ENCODE measurements around the gene CENPH.
"Not testable (repeated sequence)": the region's sequence is repeated elsewhere in the genome, so short reads cannot be mapped to it uniquely, and the experiment has no call there.

The CENPH gene, protein sequence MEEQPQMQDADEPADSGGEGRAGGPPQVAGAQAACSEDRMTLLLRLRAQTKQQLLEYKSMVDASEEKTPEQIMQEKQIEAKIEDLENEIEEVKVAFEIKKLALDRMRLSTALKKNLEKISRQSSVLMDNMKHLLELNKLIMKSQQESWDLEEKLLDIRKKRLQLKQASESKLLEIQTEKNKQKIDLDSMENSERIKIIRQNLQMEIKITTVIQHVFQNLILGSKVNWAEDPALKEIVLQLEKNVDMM

DNA sequence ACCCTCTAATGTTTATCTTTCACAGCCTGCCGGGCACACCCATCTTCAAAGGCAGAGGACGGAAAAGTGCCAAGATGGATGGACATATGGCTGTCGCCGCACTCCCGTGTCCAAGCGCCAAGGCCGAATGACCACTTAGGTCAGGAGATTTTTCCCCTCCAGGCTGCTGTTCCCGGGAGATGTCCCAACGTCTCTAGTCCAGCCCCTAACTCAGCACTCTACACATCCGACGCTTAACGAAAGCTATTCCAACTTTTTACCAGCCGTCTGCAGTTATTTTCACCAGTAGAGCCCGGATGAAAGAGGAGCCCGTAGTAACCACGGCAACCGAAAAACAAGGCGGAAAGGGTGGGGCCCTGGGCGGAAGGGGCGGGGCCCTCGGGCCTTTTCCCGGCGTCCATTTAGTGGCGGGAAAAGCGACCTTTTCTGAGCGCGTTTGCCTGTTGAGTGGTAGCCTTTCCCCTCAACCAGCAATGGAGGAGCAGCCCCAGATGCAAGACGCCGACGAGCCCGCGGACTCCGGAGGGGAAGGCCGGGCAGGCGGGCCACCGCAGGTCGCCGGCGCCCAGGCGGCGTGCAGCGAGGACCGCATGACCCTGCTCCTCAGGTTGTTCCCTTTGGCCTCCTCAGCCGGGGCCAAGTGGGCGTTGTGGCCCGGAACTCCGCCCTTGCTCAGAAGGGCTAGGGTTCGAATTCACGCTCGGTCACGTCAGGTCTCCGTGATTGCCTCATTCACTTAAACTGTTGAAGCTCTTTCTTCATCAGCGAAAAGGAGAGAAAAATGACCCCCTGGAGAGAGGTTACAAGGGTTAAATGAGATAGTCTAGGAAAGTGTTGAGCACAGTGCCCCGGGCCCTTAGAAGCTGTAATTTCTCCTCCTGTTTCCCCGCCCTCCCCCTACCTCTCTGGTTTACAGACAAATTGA, at the start of gene CENPH:
Gene CENPH, plus strand, starts transcription at position 422 of the 925 bp plus-strand sequence. Its CDS starts 52 bp downstream, at position 474.
- TF ChIP-seq, protein P1, sequence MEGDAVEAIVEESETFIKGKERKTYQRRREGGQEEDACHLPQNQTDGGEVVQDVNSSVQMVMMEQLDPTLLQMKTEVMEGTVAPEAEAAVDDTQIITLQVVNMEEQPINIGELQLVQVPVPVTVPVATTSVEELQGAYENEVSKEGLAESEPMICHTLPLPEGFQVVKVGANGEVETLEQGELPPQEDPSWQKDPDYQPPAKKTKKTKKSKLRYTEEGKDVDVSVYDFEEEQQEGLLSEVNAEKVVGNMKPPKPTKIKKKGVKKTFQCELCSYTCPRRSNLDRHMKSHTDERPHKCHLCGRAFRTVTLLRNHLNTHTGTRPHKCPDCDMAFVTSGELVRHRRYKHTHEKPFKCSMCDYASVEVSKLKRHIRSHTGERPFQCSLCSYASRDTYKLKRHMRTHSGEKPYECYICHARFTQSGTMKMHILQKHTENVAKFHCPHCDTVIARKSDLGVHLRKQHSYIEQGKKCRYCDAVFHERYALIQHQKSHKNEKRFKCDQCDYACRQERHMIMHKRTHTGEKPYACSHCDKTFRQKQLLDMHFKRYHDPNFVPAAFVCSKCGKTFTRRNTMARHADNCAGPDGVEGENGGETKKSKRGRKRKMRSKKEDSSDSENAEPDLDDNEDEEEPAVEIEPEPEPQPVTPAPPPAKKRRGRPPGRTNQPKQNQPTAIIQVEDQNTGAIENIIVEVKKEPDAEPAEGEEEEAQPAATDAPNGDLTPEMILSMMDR (IDR thresholded peaks at IDR 0.05; ENCODE audit: low read depth, low read length), result no peak
- in situ Hi-C loops (cut with HindIII; ENCODE audit: low sequenced_read_pairs), result no loop called here

DNA sequence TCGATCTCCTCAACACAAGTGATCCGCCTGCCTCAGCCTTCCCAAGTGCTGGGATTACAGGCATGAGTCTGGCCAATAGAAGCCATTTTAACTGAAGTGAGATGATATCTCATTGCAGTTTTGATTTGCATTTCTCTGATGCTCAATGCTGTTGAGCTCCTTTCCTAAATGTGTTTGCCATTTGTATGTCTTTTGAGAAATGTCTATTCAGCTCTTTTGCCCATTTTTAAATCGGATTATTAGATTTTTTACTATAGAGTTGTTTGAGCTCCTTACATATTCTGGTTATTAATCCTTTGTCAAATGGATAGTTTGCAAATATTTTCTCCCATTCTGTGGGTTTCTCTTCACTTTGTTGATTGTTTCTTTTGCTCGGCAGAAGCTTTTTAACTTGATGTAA, 49.1 kb upstream of the CENPH start:
- DNase-seq (ENCODE audit: low read depth, low spot score); H3K4me3 ChIP-seq (ENCODE audit: low read depth, low read length); in situ Hi-C loops (cut with HindIII; ENCODE audit: low sequenced_read_pairs): not testable (repeated sequence)

More for the DNA sequence above, at the start of gene CENPH:
- peak; percentile 92 for DNase-seq (ENCODE audit: low read depth, low spot score)
- H3K4me3 ChIP-seq (ENCODE audit: low read depth, low read length), result peak within 1 kb of the TSS; percentile 74

DNA sequence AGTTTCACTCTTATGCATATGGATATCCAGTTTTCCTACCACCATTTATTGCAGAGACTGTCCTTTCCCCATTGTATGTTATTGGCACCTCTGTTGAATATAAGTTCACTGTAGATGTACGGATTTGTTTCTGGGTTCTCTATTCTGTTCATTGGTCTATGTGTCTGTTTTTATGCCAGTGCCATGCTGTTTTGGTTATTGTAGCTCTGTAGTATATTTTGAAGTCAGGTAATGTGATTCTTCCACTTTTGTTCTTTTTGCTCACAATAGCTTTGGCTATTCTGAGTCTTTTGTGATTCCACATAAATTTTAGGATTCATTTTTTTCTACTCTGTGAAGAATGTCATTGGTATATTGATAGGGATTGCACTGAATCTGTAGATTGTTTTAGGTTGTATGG, 48.6 kb upstream of the CENPH start:
- H3K4me3 ChIP-seq (ENCODE audit: low read depth, low read length), result no peak overlapping the region
- no peak for DNase-seq (ENCODE audit: low read depth, low spot score)
- in situ Hi-C loops (cut with HindIII; ENCODE audit: low sequenced_read_pairs), result no loop called here

DNA sequence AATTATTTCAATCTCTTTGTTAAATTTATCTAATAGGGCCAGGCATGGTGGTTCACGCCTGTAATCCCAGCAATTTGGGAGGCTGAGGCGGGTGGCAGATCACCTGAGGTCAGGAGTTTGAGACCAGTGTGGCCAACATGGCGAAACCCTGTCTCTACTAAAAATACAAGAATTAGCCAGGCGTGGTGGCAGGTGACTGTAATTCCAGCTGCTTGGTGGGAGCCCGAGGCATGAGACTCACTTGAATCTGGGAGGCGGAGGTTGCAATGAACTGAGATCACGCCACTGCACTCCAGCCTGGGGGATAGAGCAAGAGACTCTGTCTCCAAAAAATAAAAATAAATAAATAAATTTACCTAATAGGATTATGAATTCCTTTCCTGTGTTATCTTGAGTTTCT, 40.8 kb upstream of the CENPH start:
- H3K4me3 ChIP-seq (ENCODE audit: low read depth, low read length); in situ Hi-C loops (cut with HindIII; ENCODE audit: low sequenced_read_pairs); DNase-seq (ENCODE audit: low read depth, low spot score): not testable (repeated sequence)

More for the DNA sequence above, 48.6 kb upstream of the CENPH start:
- TF ChIP-seq, protein P1 (IDR thresholded peaks at IDR 0.05; ENCODE audit: low read depth, low read length), result no peak

DNA sequence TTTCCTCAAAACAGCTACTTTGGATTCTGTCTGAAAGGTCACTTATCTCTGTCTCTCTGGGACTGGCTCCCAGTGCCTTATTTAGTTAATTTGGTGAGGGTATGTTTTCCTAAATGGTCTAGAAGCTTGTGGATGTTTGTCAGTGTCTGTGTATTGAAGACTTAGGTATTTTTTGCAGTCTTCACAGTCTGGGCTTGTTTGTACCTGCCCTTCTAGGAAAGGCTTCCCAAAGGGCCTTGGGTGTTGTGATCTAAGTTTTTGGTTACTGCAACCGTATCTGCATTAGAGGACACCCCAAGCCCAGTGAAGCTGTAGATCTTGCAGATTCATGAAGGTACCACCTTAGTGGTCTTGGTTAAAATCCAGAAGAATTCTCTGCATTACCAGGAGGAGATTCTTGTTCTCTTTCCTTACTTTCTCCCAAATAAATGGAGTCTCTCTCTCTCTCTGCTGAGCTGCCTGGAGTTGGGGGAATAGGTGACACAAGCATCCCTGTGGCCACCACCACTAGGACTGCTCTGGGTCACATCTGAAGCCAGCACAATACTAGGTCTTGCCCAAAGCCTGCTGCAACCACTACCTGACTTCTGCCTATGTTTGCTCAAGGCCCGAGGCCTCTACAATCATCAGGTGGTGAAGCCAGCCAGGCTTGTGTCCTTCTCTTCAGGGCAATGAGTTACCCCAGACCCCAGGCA, 40.3 kb upstream of the CENPH start:
- DNase-seq (ENCODE audit: low read depth, low spot score), result no peak
- TF ChIP-seq, protein P1 (IDR thresholded peaks at IDR 0.05; ENCODE audit: low read depth, low read length), result no peak
- in situ Hi-C loops (cut with HindIII; ENCODE audit: low sequenced_read_pairs), result no loop called here
- H3K4me3 ChIP-seq (ENCODE audit: low read depth, low read length), result no peak overlapping the region

DNA sequence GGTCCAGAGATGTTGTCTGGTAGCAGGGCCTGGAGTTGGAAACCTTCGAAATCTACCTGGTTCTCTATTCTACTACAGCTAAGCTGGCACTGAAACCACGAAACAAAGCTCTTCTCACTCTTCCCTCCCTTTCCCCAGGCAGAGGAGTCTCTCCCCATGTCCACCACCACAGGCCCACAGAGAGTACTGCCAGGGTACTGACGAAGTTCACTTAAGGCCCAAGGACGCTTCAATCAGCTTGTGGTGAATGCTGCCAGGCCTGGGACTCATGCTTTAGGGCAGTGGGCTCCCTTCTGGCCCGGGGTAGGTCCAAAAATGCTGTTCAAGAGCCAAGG, 39.7 kb upstream of the CENPH start:
- in situ Hi-C loops (cut with HindIII; ENCODE audit: low sequenced_read_pairs), result no loop called here
- no peak for DNase-seq (ENCODE audit: low read depth, low spot score)
- no peak overlapping the region for H3K4me3 ChIP-seq (ENCODE audit: low read depth, low read length)
- TF ChIP-seq, protein P1 (IDR thresholded peaks at IDR 0.05; ENCODE audit: low read depth, low read length), result no peak

DNA sequence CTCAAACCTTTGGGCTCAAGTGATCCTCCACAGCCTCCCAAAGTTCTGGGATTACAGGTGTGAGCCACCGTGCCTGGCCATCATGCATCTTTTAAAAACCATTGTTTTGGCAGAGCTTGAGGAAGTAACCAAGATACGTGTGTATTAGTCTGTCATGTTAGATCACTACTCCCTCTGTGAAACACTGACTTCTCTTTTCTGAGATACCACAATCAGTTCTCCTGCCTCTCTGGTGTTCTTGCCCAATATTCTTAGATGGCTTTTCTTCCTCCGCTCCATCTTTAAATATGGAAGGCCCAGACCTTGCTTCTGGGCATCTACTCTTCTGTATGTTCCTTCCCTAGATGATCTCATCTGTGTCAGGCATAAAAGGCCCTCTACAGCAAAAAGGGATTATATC, 36.7 kb upstream of the CENPH start:
- in situ Hi-C loops (cut with HindIII; ENCODE audit: low sequenced_read_pairs), result no loop called here
- no peak for DNase-seq (ENCODE audit: low read depth, low spot score)
- H3K4me3 ChIP-seq (ENCODE audit: low read depth, low read length), result no peak overlapping the region
- TF ChIP-seq, protein P1 (IDR thresholded peaks at IDR 0.05; ENCODE audit: low read depth, low read length), result no peak
